DMS79 treated with DMSO at 0.1 percent for 48 hours (cell line): ENCODE measurements around the gene BPIFB2.

Source experiments
- DNase-seq: peaks from one replicate; lab custom pipeline; 2025; lab: John Stamatoyannopoulos, UW

The BPIFB2 gene

GRCh38 chr20:32986331-32986966 lies 21.1 kb upstream of the BPIFB2 start:
- no peak for DNase-seq

DNA sequence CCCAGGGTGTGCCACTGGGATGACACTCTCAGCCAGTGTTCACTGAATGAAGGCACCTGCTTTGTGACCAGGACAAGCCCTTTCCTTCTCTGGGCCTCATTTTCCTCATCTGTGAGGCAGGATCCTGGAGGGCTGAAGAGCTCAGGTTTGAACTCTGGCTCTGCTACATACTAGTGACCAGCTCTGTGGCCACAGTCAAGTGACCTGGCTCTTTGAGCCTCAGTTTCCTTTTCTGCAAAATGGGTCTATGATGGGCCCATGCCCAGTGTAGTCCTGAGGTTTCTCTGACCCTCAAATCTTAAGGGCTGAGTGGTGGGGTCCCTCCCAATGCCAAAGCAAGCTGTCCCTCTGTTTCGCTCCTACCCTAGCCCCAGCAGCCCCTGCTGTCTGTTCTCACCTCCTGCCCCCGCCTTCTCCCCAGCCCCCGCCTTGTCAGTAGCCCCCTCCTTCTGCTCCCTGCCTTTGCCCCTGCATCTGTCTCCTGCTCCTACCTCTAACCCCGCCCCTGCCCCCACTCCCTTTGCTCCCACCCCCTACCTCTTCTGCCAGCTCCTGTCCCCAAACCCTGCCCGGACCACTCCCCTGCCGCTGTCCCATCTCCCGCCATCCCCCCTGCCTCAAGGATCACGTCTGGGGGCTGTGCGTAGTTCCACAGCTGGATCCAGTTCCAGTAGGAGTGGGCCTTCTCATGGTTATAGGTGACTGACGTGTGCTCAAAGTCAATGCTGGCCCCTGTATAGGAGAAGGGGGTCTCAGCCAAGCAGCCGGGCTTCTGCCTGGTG lies 20.3 kb upstream of the BPIFB2 start:
- no peak for DNase-seq

GRCh38 chr20:32988008-32988407 lies 19.5 kb upstream of the BPIFB2 start:
- no peak for DNase-seq

- DNase-seq, result no peak
These were observed 17.8 kb upstream of the BPIFB2 start for GRCh38 chr20:32989507-32990283.

GRCh38 chr20:32990426-32990825 lies 17.1 kb upstream of the BPIFB2 start:
- DNase-seq, result no peak

DNA sequence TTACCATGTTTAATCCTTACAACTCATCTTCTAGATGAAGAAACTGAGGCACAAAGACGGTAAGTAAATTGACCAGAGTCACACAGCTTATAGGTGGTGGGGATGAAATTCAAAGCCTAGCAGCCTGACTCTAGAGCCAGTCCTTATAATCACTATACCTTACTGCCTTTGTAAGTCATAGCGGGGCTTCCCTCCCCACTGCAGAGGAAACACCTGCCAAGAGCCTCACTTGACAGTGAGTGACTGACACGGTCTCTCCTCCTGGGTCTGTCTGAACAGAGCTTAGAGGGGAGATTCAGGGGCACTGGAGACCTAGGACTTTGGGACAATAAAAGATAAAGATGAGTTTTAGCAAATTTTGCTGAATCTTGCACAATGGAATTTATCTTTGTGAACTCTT lies 16.1 kb upstream of the BPIFB2 start:
- no peak for DNase-seq

DNA sequence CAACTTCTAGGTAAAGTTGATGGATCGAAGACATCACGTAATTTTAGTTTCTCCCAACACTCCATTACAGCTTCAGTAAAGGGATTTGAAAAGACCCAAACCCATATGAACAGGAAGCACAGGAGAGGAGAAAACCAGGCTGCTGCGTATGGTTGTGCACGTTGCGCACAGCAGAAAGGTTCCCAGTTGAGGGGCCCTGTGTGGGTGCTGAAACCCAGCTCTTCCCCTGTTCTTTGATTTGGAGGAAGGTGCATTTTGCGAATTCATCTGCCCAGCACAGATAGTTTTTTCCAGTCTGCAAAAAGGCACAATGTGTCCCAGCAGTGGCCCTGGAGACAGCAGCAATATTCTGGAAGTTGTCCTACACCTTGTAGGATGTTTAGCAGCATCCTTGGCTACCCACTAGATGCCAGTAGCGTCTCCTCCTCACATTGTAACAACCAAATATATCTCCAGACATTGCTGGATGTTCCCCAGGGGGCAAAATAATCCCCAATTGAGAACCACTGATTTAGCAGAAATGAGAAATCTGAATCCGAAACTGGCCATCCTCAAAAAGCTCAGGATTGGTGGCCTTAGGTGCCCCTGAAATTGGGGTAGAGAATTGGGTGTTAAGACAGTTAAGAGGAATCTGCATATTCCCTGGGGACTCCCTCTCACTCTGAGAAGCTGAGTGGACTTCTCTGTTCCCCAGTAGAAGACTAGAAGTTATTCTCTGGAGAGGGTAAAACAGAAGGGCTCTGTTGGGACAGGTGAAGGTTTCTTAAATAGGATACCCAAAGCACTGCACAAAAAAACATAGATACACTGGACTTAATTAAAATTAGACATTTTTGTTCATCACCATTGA lies 15.5 kb upstream of the BPIFB2 start:
- no peak for DNase-seq

DNA sequence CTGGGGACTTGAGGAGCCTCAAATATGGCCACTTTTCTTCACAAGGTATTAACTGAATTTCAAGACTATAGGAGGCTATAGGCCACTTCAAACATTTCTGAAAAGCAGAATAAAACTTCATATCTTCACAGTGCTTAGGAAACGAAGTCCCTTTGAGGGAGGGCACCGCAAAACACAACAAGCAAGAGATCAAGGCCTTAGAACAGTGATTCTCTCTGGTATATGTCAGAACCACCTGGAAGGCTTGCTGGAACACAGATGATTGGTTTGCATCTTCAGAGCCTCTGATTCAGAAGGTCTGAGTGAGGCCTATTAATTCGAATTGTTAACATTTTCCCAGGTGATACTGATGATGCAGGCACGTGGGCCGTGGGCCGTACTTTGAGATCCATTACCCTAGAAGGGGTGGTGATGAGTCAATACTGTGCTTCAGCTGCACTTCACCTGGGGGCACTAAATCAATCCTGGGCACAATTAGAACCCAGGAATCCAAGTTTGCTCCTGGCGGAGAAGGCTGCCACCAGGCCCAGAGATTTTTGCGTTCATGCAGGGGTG lies 13.9 kb upstream of the BPIFB2 start:
- no peak for DNase-seq

- no peak for DNase-seq
These were observed 11.7 kb upstream of the BPIFB2 start for GRCh38 chr20:32995802-32996201.

DNA sequence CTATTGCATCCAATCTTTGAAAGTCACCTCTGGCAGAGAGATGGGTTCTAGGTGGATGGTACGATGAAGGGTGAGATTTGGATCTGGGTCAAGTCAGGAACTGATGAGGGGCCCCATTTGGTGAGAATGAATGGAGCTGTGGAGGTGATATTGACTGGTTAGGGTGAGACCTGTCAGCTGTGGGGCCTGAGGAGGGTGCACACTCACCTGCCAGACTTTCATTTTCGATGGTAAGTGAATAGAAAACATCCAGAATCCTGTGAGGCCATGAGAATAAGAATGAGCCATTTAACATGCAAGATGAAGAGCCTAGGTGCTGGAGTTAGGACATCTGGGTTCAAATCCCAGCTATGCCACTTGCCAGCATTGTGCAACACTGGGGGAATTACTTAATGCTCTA lies 10.1 kb upstream of the BPIFB2 start:
- no peak for DNase-seq

- DNase-seq, result no peak
These were observed 7.8 kb upstream of the BPIFB2 start for GRCh38 chr20:32999603-33000250.

GRCh38 chr20:33000802-33001466 lies 6.6 kb upstream of the BPIFB2 start:
- no peak for DNase-seq

- no peak for DNase-seq
These were observed 5.3 kb upstream of the BPIFB2 start for GRCh38 chr20:33002087-33002808.

GRCh38 chr20:33004141-33004751 lies 3.3 kb upstream of the BPIFB2 start, which contains the start of gene SUN5:
TSS of gene SUN5 (minus strand) at chr20:33004433. CDS start at chr20:33004340, 93 bp downstream.
- no peak for DNase-seq

DNA sequence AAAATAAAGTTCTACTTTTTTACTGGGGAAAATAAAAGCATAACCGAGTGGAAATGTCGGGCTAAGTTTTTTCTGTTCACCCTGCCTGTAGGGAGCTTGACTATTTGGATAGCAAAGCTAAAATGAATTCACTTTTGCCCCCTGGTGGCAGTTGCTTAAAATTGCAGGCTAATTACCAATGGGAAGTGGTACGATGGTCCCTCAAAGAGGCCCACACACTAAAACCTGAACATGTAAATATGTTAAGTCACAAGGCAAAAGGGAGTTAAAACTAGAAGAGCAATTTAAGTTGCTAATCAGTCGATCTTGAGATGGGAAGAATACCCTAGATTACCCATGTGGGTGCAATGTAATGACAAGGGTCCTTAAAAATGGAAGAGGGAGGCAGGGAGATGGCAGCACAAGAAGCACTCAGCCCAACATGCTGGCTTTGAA lies 2.4 kb upstream of the BPIFB2 start:
- no peak for DNase-seq

DNA sequence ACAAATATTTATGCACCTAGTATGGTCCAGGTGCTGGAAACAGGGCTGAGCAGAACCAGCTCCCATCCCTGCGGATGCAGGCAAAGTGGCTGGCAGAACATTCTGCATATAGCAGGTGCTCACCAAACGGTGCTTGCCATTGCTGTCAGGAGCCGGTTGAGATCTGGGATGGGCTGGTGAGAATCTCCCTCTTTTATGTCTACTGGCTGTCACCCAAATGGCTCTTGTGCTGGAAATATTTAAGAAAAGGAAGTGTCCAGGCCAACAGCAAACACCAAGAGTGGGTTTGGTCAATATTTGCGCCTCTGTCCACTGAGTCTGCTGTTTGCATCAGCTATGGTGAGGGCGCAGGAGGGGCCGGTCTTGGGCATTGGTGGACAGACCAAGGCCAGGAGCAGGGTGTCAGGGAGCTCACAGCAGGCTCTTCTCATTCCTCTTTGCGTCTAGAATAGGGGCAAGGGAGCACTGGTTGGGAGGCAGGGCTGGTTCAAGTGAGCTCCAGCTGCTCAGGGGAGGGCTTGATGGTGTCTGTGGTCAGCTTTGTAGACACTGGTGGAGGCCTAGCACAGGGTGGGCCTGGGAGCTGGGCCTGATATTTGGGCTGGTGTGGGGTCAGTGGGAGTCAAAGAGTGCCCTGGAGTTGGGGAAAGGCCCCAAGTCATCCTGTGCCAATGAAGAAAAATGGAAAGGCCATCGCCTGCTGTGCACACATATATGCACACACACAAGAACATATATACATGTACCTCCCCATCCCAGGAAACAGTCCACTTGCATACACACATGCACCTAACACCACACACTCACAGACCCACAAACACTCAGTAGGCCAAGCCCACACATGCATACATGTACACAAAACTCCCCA lies 1.4 kb upstream of the BPIFB2 start:
- no peak for DNase-seq

DNA sequence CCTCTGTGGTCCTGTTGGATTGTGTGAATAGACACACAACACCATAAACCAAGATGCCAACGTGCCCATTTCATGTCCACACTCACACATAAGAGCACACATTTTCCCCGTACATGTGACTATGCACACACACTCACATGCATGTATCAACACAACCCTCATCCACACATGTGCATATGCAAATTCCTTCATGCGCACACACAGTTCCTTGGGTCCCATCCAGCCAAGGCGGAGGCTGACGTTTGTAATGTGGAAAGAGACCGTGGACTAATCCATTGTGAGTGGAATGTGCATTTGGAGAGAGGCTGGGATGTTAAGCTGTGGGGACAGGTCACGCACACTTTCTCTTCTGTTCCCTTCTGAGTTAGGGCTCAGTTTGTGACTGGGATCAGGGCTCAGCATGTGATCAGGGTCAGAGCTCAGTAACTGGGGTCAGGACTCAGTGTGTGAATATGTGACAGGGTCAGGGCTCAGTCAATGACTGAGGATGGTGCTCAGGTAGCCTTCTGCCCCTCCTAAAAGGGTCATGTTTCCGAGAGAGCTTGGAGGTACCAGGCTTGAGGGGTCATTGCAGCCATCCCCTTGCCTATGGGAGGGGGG lies 628 bp upstream of the BPIFB2 start:
- no peak for DNase-seq
